Smooth muscle cell (in vitro differentiated cells): ENCODE measurements around the gene RPS19. TPM values are rescaled to one million over a fixed set of nuclear protein-coding genes. Genes with fewer than 3 reads are reported as not detected.

Experiments used
- DNase-seq: peaks from one replicate; lab custom pipeline; 2025; ENCODE audit not compliant: unreplicated experiment; lab: John Stamatoyannopoulos, UW
- H2AFZ ChIP-seq: fragments of 200-600 bp; sonication (generic); 2 replicates; pipeline ENCODE4 v1.6.0; 2016; ENCODE audit warnings: antibody characterized with exemption, low read depth, mild to moderate bottlenecking
- H3F3A ChIP-seq: fragments of 200-600 bp; sonication (generic); 2 replicates; pipeline ENCODE4 v1.6.0; 2017; ENCODE audit warnings: antibody characterized with exemption, low read depth
- H3K27ac ChIP-seq: fragments of 200-600 bp; sonication (generic); 2 replicates; pipeline ENCODE4 v1.5.1; 2016; ENCODE audit warnings: low read depth, mild to moderate bottlenecking
- H3K27me3 ChIP-seq: fragments of 200-600 bp; sonication (generic); 2 replicates; pipeline ENCODE4 v1.6.1; 2016; ENCODE audit warnings: low read depth, mild to moderate bottlenecking
- H3K36me3 ChIP-seq: fragments of 200-600 bp; sonication (generic); 2 replicates; pipeline ENCODE4 v1.5.1; 2016; ENCODE audit warnings: low read depth
- H3K4me1 ChIP-seq: fragments of 200-600 bp; sonication (generic); 2 replicates; pipeline ENCODE4 v1.5.1; 2016; ENCODE audit warnings: low read depth
- H3K4me2 ChIP-seq: fragments of 200-600 bp; sonication (generic); 2 replicates; pipeline ENCODE4 v1.6.0; 2016; ENCODE audit warnings: mild to moderate bottlenecking
- H3K4me3 ChIP-seq: fragments of 200-600 bp; sonication (generic); 2 replicates; pipeline ENCODE4 v1.5.1; 2016; ENCODE audit warnings: mild to moderate bottlenecking
- H3K79me2 ChIP-seq: fragments of 200-600 bp; sonication (generic); 2 replicates; pipeline ENCODE4 v1.6.0; 2016; ENCODE audit warnings: low read depth, mild to moderate bottlenecking
- H3K9ac ChIP-seq: fragments of 200-600 bp; sonication (generic); 2 replicates; pipeline ENCODE4 v1.6.0; 2016; ENCODE audit warnings: low read depth
- H3K9me3 ChIP-seq: fragments of 200-600 bp; sonication (generic); replicated peaks from 2 replicates; pipeline ENCODE4 v1.5.1; 2016; ENCODE audit warnings: low read depth
- H4K20me1 ChIP-seq: fragments of 200-600 bp; sonication (generic); 2 replicates; pipeline ENCODE4 v1.6.0; 2016; ENCODE audit warnings: low read depth
- CTCF ChIP-seq: fragments of 200-600 bp; sonication (generic); IDR thresholded peaks from 2 replicates; pipeline ENCODE4 v1.5.1; 2017; ENCODE audit warnings: borderline replicate concordance, mild to moderate bottlenecking, antibody characterized with exemption; ENCODE audit not compliant: insufficient read depth, poor library complexity, severe bottlenecking
- WGBS: methylation state at CpG from one replicate; pipeline ENCODE4 v1.1.7; 2016; ENCODE audit warnings: low lambda C conversion rate; 5-methylcytosine and 5-hydroxymethylcytosine counted together
- polyA plus RNA-seq: library from polyadenylated mRNA; unstranded; fragments of >200 nt; fragmentation: Nextera tagmentation; extraction: Ambion mirVana; gene quantifications from 2 replicates; pipeline ENCODE4 v1.2.1, GENCODE V29; 2016
- total RNA-seq: library from RNA; depleted of rRNA; stranded (reverse); fragments of >200 nt; gene quantifications from 2 replicates; pipeline ENCODE4 v1.2.3, GENCODE V29; 2014

The RPS19 gene
- total and polyA plus RNA-seq, 2 experiments from 2014 or later, result 1,345 to 2,105 TPM

- 95% methylated on average over 25 of the region's 25 CpGs for WGBS
- H3K4me3 ChIP-seq, result no peak overlapping the region
- no peak overlapping the region for H3K4me2 ChIP-seq
- no peak overlapping the region for H3K9ac ChIP-seq
- H3K27me3 ChIP-seq, result peaks cover 28% of the 10 kb centered on the region
- H3K27ac ChIP-seq, result no peak overlapping the region
- DNase-seq, result no peak
- H3K79me2 ChIP-seq, result no peaks in the 10 kb centered on the region
- no peaks in the 10 kb centered on the region for H3K36me3 ChIP-seq
- no peak overlapping the region for H2AFZ ChIP-seq
- H4K20me1 ChIP-seq, result peaks cover 41% of the 10 kb centered on the region
- no peaks in the 10 kb centered on the region for H3F3A ChIP-seq
- no peak for TF ChIP-seq CTCF
- H3K4me1 ChIP-seq, result no peaks in the 10 kb centered on the region
- H3K9me3 ChIP-seq, result no peaks in the 10 kb centered on the region
Measured at GRCh38 chr19:41907994-41908615, 48.0 kb downstream of the RPS19 start.

GRCh38 chr19:41908724-41909464 is 48.8 kb downstream of the RPS19 start:
- peaks cover 35% of the 10 kb centered on the region for H3K27me3 ChIP-seq
- H3K4me2 ChIP-seq, result no peak overlapping the region
- peaks cover 48% of the 10 kb centered on the region for H4K20me1 ChIP-seq
- no peaks in the 10 kb centered on the region for H3K79me2 ChIP-seq
- H3K9me3 ChIP-seq, result no peaks in the 10 kb centered on the region
- no peak for DNase-seq
- no peak for TF ChIP-seq CTCF
- WGBS, result 90% methylated on average over 9 of the region's 11 CpGs
- no peak overlapping the region for H3K9ac ChIP-seq
- no peak overlapping the region for H3K4me3 ChIP-seq
- H3F3A ChIP-seq, result no peaks in the 10 kb centered on the region
- no peaks in the 10 kb centered on the region for H3K4me1 ChIP-seq
- H2AFZ ChIP-seq, result no peak overlapping the region
- no peaks in the 10 kb centered on the region for H3K36me3 ChIP-seq
- H3K27ac ChIP-seq, result no peak overlapping the region

GRCh38 chr19:41909706-41910105 is 49.7 kb downstream of the RPS19 start:
- no peak overlapping the region for H3K9ac ChIP-seq
- WGBS, result 74% methylated on average over 13 of the region's 13 CpGs
- H2AFZ ChIP-seq, result no peak overlapping the region
- H4K20me1 ChIP-seq, result peaks cover 48% of the 10 kb centered on the region
- H3F3A ChIP-seq, result no peaks in the 10 kb centered on the region
- no peak overlapping the region for H3K4me3 ChIP-seq
- no peaks in the 10 kb centered on the region for H3K36me3 ChIP-seq
- no peak for TF ChIP-seq CTCF
- H3K4me2 ChIP-seq, result no peak overlapping the region
- no peak overlapping the region for H3K27ac ChIP-seq
- H3K9me3 ChIP-seq, result no peaks in the 10 kb centered on the region
- H3K79me2 ChIP-seq, result no peaks in the 10 kb centered on the region
- no peak for DNase-seq
- H3K27me3 ChIP-seq, result peaks cover 42% of the 10 kb centered on the region
- no peaks in the 10 kb centered on the region for H3K4me1 ChIP-seq
